ENCODE results near the gene SLC5A11. TPM values are rescaled to one million over a fixed set of nuclear protein-coding genes. Genes with fewer than 3 reads are reported as not detected.

Gene SLC5A11
- total and polyA plus RNA-seq, 2 of the 13 experiments (the other 11 are each of a cell fraction or from before 2014, with no cell fraction given) = 1.2 to 3.3 TPM

- Histone ChIP-seq H3K9ac (ENCODE audit: insufficient read depth, low read depth, low read length) (no peak overlapping the region), H3K4me1 (ENCODE audit: insufficient read depth, low read length) (peaks cover 18% of the 10 kb centered on the region), H2AFZ (ENCODE audit: low read length) (no peak overlapping the region), H3K36me3 (replicated peaks in 1 of 2; ENCODE audit: control insufficient read depth in 1 of 2, insufficient read depth in 2 of 2, low read length in 2 of 2) (no peaks in the 10 kb centered on the region), H3K27ac (ENCODE audit: extremely low read length, insufficient read depth, low read length) (no peak overlapping the region), H4K20me1 (ENCODE audit: insufficient read depth, low read length) (no peaks in the 10 kb centered on the region), H3K27me3 (ENCODE audit: control insufficient read depth in 1 of 2, insufficient read depth in 2 of 2, low read length in 2 of 2) (no peaks in the 10 kb centered on the region), H3K79me2 (ENCODE audit: insufficient read depth, low read length) (no peaks in the 10 kb centered on the region), H3K4me3 (replicated peaks in 1 of 3; ENCODE audit: insufficient read depth in 1 of 3, low read depth in 2 of 3, low read length in 3 of 3) (no peak overlapping the region), H3K9me3 (ENCODE audit: low read length) (no peaks in the 10 kb centered on the region), H3K4me2 (ENCODE audit: low read depth, low read length) (no peak overlapping the region)
- POLR2A ChIA-PET = no interaction called here
- ATAC-seq (no peak), DNase-seq (ENCODE audit: low spot score) (no peak), FAIRE-seq (no peak)
- 88% methylated on average over 8 of the region's 8 CpGs for WGBS (ENCODE audit: low lambda C conversion rate)
- TF ChIP-seq ZSCAN9 (CRISPR knock-in tag; IDR thresholded peaks at IDR 0.05; ENCODE audit: borderline replicate concordance) (no peak), IRX3 (CRISPR knock-in tag; IDR thresholded peaks at IDR 0.05; ENCODE audit: borderline replicate concordance, low read depth) (no peak)
- no TSS peak for BruUV-seq (replicated peaks)
- CTCF ChIA-PET (ENCODE audit: low intra/inter-chr PET ratio, low total read pairs) = no interaction called here
- intact Hi-C loops (cut with micrococcal nuclease; ENCODE audit: unreplicated experiment) (no loop called here), in situ Hi-C loops (cut with HindIII; ENCODE audit: extremely low pct_ligation_motif_present, low pct_unique_long_range_greater_than_20kb) (no loop called here)
Measured at GRCh38 chr16:24851700-24852099, 5.9 kb downstream of the SLC5A11 start.

- BruUV-seq (replicated peaks) = no TSS peak
- no peak overlapping the region for H3K4me2 ChIP-seq (ENCODE audit: low read depth, low read length)
- no peak for ATAC-seq
Measured at GRCh38 chr16:24852281-24852721, 6.5 kb downstream of the SLC5A11 start.

More at GRCh38 chr16:24852281-24852721, 6.5 kb downstream of the SLC5A11 start:
- in situ Hi-C loops (cut with HindIII; ENCODE audit: extremely low pct_ligation_motif_present, low pct_unique_long_range_greater_than_20kb) (no loop called here), intact Hi-C loops (cut with micrococcal nuclease; ENCODE audit: unreplicated experiment) (no loop called here)
- Histone ChIP-seq H4K20me1 (ENCODE audit: insufficient read depth, low read length) (no peaks in the 10 kb centered on the region), H3K4me1 (ENCODE audit: insufficient read depth, low read length) (peaks cover 14% of the 10 kb centered on the region), H3K9ac (ENCODE audit: insufficient read depth, low read depth, low read length) (no peak overlapping the region), H3K4me3 (replicated peaks in 1 of 3; ENCODE audit: insufficient read depth in 1 of 3, low read depth in 2 of 3, low read length in 3 of 3) (no peak overlapping the region), H3K36me3 (replicated peaks in 1 of 2; ENCODE audit: control insufficient read depth in 1 of 2, insufficient read depth in 2 of 2, low read length in 2 of 2) (no peaks in the 10 kb centered on the region), H3K79me2 (ENCODE audit: insufficient read depth, low read length) (no peaks in the 10 kb centered on the region), H3K27ac (ENCODE audit: extremely low read length, insufficient read depth, low read length) (no peak overlapping the region), H3K27me3 (ENCODE audit: control insufficient read depth in 1 of 2, insufficient read depth in 2 of 2, low read length in 2 of 2) (no peaks in the 10 kb centered on the region), H2AFZ (ENCODE audit: low read length) (no peak overlapping the region), H3K9me3 (ENCODE audit: low read length) (no peaks in the 10 kb centered on the region)
- CTCF ChIA-PET (ENCODE audit: low intra/inter-chr PET ratio, low total read pairs) = no interaction called here
- FAIRE-seq = no peak
- TF ChIP-seq PPARG (CRISPR knock-in tag; conservative IDR thresholded peaks at IDR 0.05) (no peak), ZBTB10 (CRISPR knock-in tag; IDR thresholded peaks at IDR 0.05; ENCODE audit: borderline replicate concordance) (no peak), NR2F1 (CRISPR knock-in tag; IDR thresholded peaks at IDR 0.05) (no peak)
- no peak for DNase-seq (ENCODE audit: low spot score)
- 98% methylated on average over 8 of the region's 8 CpGs for WGBS (ENCODE audit: low lambda C conversion rate)
- POLR2A ChIA-PET = no interaction called here

Data from HepG2 (cell line).